HG03432 (cell line): ENCODE measurements around the gene HPCAL1.
"Not testable (repeated sequence)": the region's sequence is repeated elsewhere in the genome, so short reads cannot be mapped to it uniquely, and the experiment has no call there.

Experiments used
- ATAC-seq: cut with Tn5 transposase; IDR thresholded peaks from one replicate; pipeline ENCODE4 v1.9.1; 2021; ENCODE audit warnings: mild to moderate bottlenecking, moderate library complexity; ENCODE audit not compliant: unreplicated experiment

The HPCAL1 gene

DNA sequence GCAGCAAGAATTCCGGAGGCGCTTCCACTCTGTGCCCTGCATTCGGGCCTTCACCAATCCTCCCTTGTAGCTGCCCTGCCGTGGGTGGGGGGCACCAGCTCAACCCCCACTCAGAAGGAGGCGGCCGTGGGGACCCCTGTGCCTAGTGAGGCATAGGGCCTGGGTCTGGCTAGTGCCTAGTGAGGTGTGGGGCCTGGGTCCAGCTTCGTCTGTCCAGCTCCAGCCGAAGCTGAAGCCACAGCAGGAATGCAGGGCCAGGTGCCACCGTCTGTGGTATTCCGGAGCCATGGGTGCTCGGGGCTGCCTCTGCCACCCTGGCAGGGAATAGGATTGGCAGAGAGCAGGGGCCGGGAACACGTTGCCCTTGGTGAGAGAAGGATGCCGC, 133.1 kb downstream of the HPCAL1 start:
- ATAC-seq, result no peak

DNA sequence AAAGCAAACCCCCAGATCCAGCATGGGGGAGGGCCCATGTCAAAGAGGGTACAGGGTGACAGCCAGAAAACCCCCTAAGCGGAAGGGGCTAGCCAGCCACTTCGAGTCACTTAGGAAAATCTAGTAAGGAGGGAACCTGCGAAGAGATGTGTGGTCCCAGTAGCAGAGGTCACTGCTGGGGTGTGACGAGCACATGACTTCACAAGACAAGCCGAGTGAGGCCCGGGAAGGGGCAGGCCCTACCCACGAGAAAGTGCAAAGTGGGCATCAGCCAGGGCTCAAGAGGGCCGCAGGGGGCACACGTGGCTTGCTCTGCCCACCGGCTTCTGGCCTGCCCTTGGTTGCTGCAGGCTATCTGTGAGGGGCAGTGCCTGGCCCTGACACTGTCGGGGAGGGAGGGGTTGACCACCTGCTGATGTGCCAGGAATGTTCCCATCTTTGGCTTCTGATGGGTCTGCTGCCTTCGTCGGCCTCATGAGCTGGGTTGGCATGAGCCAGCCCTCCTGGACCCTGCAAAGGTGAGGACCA, 133.9 kb downstream of the HPCAL1 start:
- no peak for ATAC-seq

DNA sequence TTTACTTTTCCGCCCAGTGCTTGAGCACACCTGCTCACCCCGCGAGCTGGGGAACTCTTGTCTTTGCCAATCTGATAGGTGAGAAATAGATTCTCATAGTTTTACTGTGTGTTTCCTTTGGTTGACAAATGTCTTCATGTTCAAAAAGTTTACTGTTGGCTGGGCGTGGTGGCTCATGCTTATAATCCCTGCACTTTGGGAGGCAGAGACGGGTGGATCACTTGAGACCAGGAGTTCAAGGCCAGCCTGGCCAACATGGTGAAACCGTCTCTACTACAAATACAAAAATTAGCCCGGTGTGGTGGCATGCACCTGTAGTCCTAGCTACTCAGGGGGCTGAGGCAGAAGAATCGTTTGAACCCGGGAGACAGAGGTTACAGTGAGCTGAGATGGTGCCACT, 135.1 kb downstream of the HPCAL1 start:
- ATAC-seq, result no peak

DNA sequence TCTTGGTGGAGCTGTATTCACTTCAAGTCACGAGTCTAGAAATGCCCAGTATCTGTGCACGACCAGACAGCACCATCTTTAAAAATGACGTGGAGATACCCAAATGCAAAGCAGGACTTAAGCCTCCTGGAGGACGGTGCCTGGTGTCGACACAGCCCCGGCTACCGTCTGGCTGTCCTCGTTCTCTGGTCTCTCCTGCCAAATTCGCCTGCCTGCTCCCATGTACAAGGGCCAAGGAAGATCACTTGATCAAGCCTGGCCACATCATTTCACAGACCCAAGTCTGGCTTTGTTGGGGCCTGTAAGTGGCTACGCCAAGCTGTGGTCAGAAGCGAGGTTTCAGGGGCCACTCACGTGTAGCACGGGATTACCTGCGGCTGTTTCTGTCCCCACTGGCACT, 136.0 kb downstream of the HPCAL1 start:
- no peak for ATAC-seq

DNA sequence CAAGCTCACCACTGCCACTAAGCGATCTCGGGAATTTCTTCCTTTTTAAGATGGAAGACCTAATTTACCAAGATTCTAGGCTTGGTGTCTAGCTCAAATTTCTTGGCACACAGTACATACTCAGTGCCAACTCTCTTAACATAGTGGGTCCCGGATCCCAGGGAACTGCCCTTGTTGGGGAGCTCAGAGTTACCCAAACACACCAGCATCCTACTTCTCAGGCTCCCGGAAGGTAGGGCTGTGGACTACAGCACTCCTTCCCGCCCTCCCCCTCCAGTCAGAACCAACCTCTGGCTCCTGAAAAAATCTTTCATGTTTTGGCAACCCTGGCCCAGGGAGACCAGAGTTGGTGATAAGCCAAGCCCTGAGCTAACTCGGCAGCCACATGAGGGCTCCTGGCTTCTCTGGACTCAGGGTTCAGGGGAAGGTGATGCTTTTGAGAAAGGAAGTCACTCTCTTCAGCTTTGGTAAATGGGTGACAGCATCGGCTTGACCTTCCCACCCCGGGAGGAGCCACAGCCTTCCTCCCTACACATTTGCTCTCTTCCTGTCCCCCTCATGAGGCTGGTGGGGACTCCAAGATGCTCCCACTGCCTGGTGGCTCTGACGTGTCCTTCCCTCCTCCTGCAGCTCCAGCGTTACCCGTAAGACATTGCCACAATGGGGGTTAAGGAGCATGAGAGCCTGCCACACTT, 136.6 kb downstream of the HPCAL1 start:
- no peak for ATAC-seq

DNA sequence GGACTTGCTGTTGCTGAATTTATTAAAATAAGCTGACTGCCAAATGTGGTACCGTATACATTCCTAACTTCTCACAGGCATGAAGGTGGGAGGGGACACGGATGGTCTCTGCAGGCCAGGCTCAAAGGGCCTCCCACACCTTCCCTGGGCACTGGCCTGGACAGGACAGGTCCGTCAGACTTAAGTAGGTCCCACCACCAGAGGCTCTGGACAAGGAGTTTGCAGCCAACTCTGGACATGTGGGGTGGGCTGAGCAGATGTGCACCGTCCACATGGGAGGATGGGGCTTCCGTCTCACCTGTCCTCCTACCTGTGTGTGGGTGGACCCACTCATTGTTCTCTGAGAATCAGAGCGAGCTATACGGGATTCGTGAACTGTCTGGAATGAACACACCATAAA, 137.3 kb downstream of the HPCAL1 start:
- ATAC-seq, result no peak

DNA sequence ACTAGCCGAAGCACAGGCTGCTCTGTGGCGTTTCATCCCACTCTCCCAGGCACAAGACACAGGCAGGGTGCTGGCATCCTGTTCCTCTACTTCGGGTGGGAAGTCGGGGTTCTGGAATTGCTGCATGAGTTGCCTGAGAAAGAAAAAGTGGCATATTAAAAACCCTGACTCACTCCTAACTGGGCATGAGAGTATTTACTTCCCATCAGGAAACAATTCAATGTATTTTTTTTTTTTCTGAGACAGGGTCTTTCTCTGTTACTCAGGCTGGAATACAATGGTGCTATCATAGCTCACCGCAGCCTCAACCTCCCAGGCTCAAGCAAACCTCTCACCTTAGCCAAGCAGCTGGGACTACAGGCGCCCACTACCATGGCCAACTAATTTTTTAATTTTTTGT, 138.0 kb downstream of the HPCAL1 start:
- ATAC-seq, result no peak

DNA sequence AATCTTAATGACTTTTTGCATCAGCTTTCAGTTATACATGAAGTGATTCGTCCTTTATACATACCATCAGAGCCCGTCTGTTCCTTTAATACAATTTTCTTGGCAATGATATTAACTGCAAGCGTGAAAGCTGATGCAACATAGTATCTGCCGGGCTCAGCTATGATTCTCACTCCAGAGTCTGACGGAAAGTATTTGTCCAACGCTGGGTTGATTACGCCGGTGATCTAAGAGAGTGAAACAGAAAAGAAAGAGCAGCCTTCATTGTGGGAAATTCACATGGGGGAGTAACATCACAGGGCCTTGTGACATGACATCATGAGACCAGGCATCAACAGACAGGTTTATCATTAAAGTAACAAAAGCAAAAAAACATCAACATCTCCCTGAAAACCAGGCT, 139.2 kb downstream of the HPCAL1 start:
- no peak for ATAC-seq

DNA sequence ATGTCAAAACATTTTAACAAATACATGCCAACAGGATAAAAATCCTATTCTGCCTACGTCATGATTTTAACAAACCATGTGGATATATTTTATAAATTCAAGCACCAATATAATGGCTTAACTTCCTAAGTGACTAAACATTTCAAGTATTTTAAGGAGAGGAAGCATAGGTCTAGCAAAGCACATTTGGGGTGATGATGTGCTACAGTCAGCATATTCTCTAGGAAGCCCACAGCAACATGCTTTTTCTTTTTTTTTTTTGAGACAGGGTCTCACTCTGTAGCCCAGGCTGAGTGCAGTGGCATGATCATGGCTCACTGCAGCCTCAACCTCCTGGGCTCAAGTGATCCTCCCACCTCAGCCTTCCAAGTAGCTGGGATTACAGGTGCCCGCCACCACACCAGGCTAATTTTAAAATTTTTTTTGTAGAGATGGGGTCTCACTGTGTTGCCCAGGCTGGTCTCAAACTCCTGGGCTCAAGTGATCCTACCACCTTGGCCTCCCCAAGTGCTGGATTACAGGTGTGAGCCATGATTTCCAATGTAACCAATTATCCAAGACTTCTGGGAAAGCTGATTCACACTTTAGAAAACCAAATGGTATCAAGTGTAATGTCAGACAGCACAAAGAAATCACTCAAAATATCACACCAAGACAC, 139.9 kb downstream of the HPCAL1 start:
- ATAC-seq, result not testable (repeated sequence)

DNA sequence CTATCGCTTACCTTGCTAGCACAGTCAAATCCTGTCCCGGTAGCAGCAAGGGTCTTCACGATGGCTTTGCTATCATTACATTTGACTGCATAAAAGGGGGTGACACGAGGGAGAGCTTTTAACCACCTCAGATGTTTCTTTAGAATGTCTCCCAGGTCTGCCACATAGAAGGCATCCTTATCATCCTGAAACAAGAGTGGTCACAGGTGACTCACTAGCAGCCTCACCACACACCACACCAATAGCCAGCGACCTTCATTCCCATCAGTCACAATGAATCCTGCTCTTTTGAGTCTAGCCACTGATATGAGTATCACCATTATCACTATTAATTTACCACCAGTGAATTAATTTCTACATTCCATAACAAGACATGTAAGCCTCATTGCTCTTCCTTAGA, 141.8 kb downstream of the HPCAL1 start:
- no peak for ATAC-seq

DNA sequence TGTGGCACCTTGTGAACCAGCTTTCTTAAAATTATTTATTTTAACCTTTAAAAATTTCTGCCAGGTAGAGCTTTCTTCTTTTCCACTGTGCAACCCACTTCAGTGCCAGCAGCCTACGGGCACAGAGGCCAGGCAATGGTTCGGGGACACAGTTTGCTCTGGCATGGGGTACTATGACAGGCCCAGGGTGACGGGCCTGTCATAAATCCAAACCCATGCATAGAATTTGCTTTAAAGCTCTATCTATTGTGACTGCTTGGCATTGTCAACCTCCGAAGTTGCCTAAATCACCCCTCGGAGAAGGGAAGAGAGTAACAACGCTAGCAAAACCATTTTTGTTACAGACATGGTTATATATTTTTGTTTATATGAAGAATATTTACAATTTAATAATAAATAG, 143.9 kb downstream of the HPCAL1 start:
- ATAC-seq, result no peak

DNA sequence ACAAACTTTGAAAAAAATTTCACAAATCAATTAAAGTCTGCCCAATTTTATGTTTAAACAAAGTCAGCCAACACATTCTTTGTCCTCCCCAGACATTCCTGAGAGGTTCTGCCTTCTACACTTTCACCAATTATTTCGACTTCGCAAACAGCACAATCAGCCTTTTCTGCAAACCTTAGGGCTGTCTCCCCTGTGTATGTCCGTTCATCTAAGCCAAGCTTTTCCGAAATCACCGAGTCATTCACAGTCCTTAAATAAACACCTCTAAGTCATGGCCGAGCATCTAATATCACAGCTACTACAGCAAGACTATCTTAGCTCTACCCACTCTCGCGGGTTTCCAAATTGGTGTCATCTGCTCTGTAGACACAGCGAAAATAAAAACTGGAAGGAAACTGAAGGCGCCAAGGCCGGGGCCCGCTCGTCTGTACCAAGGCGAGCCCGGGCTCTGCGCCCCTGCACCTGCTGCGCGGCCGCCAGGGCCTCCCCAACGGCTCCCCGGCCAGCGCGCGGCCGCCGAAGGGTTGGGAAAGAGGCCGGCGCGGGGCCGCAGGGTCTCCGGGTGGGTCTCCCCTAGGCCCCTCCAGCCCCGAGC, 144.7 kb downstream of the HPCAL1 start:
- peak; percentile 22 for ATAC-seq

DNA sequence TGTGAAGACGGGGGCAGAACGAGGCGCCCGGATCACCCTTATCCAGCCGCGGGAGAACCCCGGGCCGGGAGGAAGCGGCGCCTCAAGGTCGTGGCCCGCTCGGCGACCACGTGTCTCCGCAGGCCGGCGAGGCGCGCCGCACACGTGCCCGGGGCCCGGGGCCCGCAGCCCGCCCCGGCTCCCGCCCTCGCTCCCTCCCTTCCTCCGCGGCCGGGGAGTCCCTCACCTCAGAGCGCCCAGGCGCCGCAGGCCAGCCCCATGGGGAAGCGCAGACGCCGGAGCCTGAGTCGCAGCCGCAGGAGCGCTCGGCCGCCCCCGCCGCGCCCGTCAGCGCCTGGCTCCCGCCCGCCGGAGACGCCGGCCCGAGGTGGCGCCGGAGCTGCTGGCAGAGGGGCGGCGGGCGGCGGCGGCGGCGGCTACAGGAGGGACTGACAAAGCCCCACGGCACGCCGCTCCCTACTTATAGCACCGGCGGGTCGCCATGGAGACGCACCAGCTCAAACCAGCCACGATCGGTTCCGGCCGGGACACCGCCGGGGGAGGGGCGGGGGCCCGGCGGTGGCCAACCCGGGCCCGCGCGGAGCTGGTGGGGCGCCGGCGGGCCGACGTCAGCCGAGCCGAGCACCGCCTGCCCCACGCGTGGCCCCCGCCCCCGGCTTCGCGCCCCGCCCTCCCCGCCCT, 145.3 kb downstream of the HPCAL1 start, which contains the start of gene ODC1:
ODC1 (minus strand) TSS at position 433 of the 681 bp plus-strand sequence. CDS start 3,295 bp downstream, outside the sequence.
- peak; percentile 78 for ATAC-seq

DNA sequence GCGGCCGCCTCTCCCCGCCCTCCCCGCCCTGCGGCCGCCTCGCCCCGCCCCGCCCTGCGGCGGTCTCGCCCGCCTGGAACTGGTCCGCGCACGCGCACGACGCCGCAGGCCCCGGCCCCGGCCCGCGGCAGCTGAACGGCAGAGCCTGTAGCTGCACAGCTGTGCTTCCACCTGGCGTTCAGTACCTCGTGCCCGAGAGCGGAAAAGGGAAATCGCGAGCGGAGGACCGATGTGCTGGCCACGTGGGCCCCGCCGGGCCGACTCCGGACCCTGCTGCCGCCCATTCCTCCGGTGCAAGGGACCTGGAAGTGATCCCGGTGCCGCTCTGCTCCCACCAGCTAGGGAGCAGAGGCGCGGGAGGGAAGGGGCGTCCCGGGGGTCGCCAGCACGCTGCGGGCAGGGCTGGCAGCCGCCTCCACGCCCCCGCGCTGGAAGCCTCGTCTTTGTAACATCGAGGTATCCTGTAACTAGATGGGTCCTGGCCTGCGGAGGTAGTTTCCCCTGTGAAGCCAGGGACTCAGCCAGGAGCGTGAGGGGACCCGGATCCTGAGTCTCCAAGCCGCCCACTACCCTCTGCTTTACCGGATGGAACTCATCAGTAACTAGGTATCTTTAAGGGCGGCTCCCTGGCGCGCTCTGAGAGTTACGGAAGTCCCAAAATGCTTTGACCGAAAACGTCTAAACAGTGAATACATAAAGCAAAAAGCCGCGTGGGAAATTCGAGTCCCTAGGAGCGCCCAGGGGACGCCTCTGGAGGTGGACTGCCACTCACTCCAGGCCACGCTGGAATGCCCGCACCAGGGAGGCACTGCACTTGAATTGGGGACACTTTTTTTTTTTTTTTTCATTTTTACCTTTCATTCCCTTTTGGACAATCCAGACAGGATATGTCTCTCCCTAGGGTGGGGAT, 146.1 kb downstream of the HPCAL1 start:
- peak; percentile 65 for ATAC-seq

DNA sequence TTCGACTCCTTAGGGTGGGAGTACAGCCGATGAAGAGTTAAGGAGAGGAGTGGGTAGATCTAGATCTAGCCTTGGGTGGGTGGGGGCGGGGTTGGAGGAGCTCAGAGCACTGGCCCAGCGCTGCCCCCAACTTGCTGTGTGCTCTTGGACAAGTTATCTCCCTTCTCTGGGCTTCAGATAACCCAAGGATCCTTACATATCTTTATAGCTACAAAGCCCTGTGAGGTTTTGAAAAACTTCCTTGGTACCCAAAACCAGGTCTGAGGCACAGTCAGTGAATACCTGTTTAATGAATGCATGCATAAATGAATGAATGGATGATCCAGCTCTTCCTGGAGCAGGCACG, 146.8 kb downstream of the HPCAL1 start:
- ATAC-seq, result no peak

DNA sequence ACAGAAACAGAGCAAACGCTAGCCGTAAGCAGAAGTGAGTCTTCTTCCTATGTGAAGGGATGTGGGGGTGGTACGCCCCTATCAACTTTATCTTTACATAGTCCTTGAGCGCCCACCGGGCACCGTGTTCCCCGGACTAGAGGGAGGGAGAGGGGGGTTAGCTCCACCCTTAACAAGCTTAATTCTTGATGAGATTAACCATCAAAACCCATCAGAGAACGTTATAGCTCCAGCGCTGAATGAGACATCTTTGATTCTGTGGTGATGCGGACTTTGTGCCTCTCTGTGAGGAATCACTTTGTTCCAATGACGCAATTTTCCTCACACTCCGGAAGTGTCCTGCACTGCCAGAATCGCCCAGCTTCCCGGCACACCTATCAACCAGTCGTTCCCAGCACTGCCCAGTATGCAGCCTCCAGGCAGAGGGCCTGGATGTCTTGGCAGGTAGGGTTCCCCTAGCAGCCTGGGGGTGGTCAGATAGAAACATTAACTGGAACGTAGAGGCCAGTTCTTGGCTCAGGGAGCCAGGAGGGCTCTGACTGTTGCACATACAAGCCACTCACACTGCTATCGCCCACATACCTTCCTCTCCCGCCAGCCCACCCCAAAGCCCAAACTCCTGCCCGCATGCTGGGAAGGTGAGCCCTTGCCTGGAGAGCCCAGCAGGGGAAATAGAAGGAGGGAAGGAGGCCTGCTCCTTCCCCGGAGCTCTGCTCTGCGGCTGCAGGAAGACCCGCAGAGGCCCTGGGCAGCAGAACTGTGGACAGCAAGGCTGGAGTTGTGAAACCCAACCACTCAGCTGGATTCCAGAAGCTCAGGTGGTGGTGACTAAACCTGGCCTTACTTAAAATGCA, 147.4 kb downstream of the HPCAL1 start:
- ATAC-seq, result no peak

DNA sequence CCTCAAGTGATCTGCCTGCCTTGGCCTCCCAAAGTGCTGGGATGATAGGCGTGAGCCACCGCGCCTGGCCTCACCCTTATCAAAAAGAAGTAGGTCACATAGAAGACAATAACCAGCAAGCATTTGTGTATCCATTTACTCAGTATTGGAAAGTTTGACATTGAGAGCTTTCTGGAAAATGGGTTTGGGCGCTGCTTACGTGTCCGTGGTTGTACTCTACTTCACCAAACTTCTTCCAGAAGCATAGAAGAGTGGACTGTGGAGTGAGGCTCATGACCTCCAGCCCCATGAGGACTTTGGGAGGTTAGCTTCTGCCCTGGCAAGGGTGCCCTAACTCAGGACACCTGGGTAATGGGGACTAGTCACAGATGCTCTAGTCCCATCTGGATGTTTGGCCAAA, 149.1 kb downstream of the HPCAL1 start:
- no peak for ATAC-seq

DNA sequence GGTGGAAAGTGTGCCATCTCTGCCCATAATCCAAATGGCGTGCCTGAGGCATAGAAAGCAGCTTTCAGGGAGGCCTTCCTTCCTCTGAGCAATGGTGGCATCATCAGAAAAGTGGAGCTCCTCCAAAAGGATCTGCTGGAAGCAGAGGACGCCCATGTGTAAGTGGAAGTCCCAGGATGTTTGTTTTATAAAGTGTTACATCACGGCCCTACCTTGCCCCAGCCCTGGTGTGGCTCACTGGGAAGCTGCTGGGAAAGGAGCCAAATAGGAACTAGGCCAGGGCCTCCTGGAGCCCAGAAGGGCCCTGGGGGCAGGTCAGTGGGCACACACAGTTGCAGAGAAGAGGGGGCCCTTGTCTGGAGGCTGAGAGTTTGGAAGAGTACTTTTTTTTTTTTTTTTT, 149.6 kb downstream of the HPCAL1 start:
- no peak for ATAC-seq
